ENCODE results near the gene TBC1D22A.

- no peak for TF ChIP-seq CTCF (conservative IDR thresholded peaks at IDR 0.05; ENCODE audit: low read length)
- no peak for TF ChIP-seq EZH2phosphoT487 (IDR thresholded peaks at IDR 0.05; ENCODE audit: borderline replicate concordance, low read depth, low read length)
These were observed 163.4 kb downstream of the TBC1D22A start for GRCh38 chr22:46925818-46926217.

Data from OCI-LY7 (cell line).